D341Med (cell line): Measurements from ENCODE around the gene WNT9A.
"Not testable (repeated sequence)": the region's sequence is repeated elsewhere in the genome, so short reads cannot be mapped to it uniquely, and the experiment has no call there.

Source experiments
- DNase-seq: peaks from one replicate; pipeline ENCODE4 v3.0.0; 2012; ENCODE audit warnings: low spot score

Gene WNT9A, protein sequence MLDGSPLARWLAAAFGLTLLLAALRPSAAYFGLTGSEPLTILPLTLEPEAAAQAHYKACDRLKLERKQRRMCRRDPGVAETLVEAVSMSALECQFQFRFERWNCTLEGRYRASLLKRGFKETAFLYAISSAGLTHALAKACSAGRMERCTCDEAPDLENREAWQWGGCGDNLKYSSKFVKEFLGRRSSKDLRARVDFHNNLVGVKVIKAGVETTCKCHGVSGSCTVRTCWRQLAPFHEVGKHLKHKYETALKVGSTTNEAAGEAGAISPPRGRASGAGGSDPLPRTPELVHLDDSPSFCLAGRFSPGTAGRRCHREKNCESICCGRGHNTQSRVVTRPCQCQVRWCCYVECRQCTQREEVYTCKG

DNA sequence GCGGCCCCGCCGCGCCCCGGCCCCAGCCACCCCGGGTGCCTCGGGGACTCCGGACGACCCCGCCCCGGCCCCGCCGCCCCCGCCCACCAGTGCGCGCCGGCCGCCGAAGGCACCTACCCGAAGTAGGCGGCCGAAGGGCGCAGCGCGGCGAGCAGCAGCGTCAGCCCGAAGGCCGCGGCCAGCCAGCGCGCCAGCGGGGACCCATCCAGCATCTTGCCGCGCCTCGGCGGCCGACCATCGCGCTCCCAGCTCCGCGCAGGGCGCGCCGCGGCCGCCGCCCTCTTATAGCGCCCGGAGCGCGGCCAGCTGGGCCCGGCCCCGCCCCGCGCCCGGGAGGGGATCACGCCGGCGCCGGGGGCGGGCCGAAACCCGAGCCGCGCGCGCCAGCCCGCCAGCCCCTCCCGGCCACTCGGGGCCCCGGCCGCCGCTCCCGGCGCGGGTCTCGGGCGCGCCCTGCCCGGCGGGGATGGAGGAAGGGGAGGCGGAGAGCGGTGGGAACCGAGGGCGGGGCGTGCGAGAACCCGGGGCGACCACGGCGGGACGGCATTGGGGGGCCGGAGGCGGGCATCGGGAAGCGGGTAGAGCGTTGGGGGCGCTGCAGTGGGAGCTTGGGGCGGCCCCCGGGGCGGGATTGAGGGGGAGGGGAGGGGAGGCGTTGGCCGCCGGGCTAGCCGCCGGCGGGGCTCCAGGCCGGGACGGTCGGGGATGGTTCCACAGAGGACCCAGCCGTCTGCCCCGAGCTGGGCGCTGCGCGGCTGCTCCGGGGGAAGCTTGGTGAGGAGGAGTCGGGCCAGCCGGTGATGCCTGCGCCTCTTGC is at the start of gene WNT9A:
TSS of gene WNT9A (minus strand) at position 257 of the 817 bp plus-strand sequence. CDS start at position 212, 45 bp downstream.
- peak; percentile 95 for DNase-seq

DNA sequence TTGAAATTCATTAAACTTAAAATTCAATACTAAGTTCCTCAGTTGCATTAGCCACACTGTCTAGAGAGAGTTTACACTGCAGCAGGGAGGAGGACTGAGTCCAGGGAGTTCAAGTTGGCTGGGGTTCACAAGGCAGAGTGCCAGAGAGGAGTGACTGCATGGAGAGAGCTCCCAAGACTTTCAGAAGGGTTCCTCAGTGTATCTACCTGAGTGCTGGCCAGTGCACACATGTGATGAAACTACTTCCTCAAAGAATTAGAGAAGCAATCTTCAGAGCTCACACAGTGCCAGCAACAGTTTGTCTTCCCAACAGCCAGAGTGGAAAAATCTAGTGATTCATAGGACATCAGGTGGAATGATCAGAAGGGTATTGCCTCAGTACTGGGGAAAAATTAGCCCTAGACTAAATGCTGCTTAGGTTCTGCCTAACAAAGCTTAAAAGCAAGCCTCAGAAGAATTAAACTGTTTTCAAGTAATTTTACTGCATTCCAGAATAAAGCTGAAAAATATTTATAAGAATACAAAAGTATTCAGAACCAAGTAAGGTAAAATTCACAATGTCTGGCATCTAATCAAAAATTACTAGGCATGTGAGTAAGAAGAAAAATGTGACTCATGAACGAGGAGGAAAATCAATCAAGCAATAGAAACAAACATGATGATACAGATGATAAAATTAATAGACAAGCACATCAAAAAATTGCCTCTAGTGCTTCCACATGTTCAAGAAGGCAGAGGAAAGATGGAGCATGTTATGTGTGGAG is 48.6 kb upstream of the WNT9A start:
- no peak for DNase-seq

DNA sequence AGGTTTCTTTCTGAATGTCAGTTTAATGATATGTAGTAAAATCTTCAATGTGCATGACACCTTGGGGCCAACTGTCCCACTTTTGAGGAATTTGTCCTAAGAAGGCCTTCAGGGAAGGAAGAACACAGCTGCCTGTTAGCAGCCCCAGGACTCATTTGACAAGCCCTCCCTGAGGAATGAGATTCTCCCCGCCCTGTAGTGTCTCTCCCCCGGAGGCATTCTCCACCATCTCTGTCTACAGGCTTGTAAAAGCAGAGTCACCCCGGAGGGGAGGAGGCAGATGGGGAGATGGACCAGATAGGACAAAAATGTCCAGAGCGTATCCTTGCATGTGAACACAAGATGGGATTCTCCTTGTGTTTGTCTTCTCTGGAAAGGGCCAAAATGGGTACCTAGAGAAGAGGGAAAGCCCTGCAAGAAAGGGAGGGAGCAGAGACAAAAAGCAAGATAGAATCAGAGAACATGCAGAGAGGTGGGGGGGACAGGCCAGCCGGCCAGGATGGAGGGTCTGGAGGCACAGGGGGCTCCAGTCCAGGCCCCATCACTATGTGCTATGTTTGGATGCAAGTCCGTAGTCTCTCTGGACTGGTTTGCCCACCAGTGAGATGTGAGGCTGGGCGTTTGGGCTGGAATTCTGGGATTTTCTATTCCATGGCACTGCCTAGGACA is 47.0 kb upstream of the WNT9A start:
- no peak for DNase-seq

DNA sequence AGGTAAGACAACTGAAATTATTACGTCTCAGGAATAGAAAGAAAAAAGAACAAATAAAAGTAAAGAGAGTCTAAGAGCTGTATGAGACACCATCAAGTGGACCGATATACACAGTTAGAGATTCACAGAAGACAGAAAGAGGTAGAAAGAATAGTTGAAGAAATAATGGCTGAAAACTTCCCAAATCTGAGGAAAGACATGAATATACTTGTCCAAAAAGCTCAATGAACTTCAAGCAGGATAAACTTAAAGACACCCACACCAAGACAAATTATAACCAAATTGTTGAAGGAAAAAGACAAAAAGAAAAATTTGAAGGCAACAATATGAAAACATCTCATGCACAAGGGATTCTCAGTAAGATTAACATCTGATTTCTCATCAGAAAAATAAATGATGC is 39.4 kb upstream of the WNT9A start:
- no peak for DNase-seq

DNA sequence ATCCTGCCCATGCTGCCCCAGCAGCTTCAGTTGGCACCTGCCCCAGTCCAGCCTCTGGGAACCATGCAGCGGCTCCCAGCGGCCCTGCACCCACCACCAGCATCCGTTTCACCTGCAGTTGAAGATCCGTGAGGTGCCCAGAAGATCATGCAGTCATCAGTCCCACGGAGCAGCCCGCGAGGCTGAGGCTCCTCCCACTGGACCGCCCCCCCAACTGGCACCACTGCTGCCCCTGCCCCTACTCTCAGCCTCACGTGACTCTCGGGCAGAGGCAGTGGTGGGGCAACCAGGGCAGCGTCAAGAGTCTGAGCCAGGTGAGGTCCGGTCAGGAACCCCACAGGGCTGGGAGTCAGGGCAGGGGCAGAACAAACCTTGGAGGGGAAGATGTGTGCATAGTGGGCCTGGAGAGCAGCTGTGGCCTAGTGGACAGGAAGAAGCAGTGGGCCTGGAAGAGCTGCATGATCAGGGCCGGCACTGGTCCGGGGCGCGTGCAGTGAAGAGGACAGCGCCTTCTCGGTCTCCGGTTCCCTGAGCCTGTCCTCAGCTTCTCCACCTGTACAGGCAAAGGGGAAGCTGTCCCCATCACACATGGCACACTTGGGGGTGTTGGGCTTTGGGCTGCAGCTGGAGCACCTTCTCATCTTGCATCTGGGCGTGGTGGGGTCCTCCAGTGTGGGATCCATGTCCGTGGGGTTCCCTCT is 28.0 kb upstream of the WNT9A start:
- not testable (repeated sequence) for DNase-seq

DNA sequence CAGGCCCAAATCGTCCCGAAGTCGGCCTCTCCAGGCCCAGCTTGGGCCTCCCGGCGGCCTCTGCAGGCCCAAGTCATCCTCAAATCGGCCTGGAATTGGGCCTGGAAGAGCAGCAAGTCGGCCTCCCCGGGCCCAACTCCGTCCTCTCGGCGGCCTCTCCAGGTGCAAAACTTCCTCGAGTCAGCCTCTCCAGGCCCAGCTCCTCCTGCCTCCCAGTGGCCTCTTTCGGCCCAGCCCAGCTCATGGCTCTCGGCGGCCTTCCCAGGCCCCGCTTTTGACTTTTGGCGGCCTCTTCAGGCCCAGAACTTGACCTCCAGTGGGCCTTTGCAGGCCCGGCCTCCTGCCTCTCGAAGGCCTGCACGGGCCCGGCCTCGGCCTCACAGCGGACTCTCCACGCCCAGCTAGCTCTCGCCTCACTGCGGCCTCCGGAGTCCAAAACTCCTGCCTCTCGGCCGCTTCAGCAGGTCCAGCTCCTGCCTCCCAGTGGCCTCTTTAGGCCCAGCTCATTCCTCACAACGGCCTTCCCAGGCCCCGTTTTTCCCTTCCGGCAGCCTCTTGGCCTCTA is 26.1 kb upstream of the WNT9A start:
- not testable (repeated sequence) for DNase-seq

DNA sequence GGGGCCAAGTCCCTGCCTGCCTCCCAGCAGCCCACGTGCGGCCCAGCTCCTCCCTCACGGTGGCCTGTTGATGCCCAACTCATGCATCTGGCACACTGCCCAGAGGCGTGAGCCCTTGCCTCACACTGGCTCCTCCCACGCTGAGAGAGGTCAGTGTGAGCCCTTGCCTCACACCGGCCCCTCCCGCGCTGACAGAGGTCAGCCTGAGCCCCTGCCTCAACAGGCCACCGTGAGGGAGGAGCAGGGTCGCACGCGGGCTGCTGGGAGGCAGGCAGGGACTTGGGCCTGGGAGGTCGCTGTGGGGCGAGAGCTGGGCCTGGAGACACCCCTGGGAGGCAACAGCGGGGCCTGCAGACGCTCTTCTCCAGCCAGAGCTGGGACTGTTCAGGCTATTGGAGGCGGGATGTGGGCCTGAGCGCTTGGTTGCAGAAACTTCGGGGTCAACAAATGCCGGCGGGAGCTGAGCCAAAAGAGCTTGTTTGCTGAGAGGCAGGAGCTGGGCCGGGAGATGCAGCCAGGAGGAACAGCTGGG is 25.2 kb upstream of the WNT9A start:
- not testable (repeated sequence) for DNase-seq

DNA sequence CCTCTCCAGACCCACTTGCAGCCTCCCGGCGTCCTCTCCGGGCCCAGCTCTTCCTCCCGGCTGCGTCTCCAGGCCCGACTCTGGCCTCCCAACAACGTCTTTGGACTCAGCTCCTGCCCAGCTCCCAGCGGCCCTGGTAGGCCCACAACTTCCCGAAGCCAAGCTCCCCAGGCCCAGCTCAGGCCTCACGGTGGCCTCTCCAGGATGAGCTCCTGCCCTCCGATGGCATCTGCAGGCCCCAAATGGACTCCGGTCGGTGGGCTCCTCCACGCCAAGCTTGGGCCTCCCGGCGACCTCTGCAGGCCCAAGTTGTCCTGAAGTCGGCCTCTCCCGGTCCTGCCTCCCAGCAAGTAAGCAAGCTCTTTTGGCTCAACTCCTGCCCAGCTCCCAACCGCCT is 24.5 kb upstream of the WNT9A start:
- DNase-seq, result not testable (repeated sequence)

DNA sequence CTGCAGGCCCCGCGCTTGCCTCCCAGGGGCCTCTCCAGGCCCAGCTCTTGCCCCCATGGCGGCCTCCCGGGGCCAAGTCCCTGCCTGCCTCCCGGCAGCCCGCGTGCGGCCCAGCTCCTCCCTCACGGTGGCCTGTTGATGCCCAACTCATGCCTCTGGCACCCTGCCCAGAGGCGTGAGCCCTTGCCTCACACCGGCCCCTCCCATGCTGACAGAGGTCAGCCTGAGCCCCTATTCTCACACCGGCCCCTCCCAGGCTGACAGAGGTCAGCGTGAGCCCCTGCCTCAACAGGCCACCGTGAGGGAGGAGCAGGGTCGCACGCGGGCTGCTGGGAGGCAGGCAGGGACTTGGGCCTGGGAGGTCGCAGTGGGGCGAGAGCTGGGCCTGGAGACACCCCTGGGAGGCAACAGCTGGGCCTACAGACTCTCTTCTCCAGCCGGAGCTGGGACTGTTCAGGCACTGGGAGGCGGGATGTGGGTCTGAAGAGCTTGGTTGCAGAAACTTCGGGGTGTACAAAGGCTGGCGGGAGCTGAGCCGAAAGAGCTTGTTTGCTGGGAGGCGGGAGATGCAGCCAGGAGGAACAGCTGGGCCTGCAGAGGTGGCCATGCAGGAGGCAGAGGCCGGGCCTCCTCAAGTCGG is 24.0 kb upstream of the WNT9A start:
- DNase-seq, result not testable (repeated sequence)

DNA sequence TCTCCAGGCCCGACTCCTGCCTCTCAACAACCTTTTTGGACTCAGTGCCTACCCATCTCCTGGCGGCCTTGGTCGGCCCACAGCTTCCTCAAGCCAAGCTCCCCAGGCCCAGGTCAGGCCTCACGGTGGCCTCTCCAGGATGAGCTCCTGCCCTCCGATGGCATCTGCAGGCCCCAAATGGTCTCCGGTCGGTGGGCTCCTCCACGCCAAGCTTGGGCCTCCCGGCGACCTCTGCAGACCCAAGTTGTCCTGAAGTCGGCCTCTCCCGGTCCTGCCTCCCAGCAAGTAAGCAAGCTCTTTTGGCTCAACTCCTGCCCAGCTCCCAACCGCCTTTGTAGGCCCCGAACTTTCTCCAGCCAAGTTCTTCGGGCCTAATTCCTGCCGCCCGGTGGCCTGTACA is 23.5 kb upstream of the WNT9A start:
- DNase-seq, result not testable (repeated sequence)

DNA sequence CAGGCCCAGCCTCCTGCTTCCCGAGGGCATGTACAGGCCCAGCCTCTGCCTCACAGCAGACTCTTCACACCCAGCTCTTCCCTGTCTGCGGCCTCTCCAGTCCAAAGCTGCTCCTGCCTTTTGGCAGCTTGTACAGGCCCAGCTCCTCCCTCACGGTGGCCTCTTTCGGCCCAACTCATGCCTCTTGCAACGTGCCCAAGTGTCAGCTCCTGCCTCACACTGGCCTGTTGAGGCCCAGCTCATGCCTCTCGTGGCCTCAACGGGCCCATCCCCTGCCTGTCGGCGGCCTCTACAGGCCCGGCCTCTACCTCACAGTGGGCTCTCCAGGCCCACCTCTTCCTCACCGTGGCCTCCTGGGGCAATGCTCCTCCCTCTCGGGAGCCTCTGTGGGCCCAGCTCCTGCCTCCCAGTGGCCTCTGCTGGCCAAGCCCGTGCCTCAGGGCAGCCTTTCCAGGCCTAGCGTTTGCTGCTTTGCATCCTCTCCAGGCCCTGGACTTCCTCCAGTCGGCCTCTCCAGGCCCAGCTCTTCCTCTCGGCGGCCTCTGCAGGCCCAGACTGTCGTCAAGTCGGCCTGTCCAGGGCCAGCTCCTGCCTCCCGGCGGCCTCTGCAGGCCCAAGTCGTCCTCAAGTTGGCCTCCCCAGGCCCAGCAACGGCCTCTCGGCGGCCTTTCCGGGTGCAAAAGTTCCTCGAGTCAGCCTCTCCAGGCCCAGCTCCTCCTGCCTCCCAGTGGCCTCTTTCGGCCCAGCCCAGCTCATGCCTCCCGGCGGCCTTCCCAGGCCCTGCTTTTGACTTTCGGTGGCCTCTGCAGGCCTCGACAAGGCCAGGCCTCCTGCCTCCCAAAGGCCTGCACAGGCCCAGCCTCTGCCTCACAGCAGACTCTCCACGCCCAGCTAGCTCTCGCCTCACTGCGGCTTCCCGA is 22.6 kb upstream of the WNT9A start:
- DNase-seq, result not testable (repeated sequence)

DNA sequence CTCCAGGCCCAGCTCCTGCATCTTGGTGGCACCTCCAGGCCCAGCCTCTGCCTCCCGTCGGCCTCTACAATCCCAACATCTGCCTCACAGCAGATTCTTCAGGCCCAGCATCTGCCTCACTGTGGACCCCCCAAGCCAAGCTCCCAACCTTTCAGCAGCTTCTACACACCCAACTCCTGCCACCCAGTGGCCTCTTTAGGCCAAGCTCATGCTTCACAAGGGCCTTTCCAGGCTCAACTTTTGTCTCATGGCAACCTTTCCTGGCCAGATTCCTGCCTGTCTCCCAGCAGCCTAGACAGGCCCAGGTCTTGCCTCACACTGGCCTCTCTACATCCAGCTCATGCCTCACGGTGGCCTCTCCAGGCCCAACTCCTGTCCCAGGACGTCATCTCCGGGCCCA is 20.1 kb upstream of the WNT9A start:
- DNase-seq, result not testable (repeated sequence)

DNA sequence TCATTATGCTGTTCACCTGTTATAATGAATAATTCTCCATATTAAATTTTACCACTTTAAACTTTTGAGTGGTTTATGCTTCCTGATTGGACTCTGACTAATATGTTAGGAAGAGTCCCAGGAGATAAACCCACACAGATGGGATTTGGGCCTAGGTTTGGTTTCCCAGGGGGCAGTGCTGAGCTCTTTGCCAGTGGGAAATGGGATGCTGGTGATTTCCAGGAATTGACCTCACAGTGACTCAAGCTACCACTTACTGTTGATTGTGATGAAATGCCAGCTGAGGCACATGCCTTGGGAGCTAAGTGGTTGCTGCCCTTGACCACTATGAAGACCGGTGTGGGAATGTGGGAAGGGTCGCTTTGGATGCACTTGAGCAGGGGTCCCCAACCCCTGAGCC is 19.0 kb upstream of the WNT9A start:
- DNase-seq, result not testable (repeated sequence)

DNA sequence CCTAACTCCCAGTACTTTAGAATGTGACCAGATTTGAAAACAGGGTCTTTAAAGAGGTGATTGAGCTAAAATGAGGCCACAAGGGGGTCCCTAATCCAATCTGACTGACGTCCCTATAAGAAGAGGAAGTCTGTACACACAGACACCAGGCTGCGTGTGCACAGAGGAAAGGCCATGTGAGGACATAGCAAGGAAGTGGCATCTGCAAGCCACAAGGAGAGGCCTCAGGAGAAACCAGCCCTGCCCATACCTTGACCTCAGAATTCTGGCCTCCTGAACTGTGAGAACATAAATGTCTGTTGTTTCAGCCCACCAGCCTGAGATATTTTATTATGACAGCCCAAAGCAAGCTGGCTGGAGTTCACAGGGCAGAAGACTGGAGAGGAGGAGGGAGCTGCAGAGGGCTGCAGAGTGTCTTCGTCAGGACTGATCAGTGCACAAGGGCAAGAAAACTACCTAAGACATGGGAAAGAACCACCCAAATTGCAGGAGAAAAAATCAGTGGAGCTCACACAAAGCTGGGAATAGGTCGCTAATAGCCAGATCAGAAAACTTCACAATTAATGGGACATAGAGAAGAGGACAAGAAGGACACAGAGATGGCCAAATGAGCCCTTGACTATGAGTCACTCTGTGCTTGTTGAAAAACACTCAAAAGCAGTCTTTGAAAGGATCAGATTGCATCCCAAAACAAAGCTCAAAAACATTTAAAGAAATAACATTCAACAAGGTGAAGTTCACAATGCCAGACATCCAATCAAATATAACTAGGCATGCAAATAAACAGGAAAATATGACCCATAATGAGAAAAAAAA is 14.1 kb upstream of the WNT9A start:
- DNase-seq, result peak; percentile 6

DNA sequence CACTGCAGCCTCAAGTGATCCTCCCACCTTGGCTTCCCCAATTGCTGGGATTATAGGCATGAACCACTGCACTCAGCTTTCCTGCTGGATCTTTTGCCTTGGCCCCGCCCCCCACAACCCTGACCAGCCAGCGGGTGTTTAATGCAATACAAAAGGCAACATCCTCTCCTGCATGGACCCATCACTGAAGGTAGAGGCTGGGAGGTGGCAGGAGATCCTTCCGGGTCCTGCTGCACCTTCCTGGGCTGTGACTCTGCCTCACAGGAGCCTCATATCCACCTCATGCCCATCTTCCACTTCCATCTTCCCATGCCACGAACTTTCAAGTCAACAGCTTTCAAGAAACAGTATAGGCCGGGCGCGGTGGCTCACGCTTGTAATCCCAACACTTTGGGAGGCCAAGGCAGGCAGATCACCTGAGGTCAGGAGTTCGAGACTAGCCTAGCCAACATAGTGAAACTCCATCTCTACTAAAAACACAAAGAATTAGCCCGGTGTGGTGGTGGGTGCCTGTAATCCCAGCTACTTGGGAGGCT is 11.7 kb upstream of the WNT9A start:
- no peak for DNase-seq

DNA sequence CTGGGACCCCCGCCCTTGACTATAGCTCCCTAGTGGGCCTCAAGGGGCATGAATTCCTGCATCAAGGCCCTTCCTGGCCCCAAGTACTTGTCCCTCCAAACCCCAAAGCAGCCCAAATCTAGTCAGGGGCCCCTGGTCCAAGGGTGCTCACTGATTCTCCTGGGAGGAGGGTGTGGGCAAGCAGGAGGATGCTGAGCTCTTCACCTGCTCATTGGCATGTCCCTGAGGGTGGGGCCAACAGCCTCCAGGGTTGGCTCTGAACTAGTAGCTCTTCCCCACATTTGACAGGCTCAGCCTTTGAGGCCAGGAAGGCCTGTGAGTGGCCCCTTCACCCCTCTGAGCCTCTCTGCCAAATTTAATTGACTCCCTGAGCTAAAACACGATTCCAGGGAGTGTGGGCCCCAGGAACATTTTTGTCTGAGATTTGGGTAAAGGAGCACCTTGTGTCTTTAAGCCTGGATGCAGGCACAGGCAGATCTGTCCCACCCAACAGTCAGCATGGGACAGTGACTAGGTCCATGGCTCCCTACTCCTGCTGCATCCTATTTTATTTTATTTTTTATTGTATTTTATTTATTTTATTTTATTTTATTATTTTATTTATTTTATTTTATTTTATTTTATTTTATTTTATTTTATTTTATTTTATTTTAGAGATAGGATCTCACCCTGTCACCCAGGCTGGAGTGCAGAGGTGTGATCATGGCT is 11.0 kb upstream of the WNT9A start:
- no peak for DNase-seq

DNA sequence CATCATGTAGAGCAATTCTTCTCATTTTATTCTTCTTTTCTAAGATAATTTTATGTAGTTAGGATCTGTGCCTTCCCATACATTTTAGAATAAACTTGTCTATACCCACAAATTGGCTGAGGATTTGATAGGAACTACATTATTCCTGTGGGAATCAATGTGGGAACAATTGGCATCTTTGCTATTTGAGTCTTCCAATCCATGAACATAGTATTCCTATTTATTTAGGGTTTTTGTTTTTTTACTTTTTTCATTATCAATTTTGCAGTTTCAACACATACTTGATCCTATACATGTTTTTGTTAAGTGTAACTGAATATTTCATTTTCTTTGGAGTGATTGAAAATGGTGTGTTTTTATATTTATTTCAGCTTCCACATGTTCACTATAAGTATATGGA is 8.1 kb upstream of the WNT9A start:
- no peak for DNase-seq
